Ovary (tissue), 3 donors: ENCODE results near the gene ACTL7B.

Experiments
- EP300 ChIP-seq: sonication (generic); formaldehyde crosslinking; IDR thresholded peaks from one replicate; pipeline ENCODE4 v1.6.1; 2017; ENCODE audit warnings: antibody characterized with exemption
- TF ChIP-seq, protein P1 (sequence below), 3 donors: fragments of 450-650 bp in 2 of 3; fragments of 200-600 bp in 1 of 3; IDR thresholded peaks; one replicate each; pipeline versions ENCODE4 v1.5.1 to v1.8.0; 2016 to 2022; ENCODE audit warnings: antibody characterized with exemption in 3 of 3, mild to moderate bottlenecking in 1 of 3
- donor health status: DM: no; HTN: no; CAD: no.

DNA sequence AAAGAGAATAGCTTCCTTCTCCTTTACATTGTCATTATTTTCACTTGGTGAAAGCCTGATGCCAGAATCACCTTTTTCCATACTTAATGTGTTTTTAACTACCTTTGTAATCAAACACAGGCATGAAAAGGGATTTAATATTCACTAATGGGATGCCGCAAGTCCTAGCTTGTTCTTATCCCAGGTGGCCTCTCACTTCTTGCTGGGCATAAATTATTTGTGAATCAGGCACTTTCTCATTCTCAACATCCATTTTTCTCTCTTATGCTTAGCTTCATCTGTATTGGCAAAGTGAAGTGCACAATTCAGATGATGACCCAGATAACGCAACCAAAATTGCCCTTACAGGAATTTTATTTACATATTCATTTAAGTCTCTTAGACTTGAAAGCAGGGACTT, 10.9 kb downstream of the ACTL7B start:
- TF ChIP-seq, protein P1, sequence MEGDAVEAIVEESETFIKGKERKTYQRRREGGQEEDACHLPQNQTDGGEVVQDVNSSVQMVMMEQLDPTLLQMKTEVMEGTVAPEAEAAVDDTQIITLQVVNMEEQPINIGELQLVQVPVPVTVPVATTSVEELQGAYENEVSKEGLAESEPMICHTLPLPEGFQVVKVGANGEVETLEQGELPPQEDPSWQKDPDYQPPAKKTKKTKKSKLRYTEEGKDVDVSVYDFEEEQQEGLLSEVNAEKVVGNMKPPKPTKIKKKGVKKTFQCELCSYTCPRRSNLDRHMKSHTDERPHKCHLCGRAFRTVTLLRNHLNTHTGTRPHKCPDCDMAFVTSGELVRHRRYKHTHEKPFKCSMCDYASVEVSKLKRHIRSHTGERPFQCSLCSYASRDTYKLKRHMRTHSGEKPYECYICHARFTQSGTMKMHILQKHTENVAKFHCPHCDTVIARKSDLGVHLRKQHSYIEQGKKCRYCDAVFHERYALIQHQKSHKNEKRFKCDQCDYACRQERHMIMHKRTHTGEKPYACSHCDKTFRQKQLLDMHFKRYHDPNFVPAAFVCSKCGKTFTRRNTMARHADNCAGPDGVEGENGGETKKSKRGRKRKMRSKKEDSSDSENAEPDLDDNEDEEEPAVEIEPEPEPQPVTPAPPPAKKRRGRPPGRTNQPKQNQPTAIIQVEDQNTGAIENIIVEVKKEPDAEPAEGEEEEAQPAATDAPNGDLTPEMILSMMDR (IDR thresholded peaks at IDR 0.05): no peak
- no peak for TF ChIP-seq EP300
